Measurements from ENCODE around the gene FMO3.

FMO3 gene

GRCh38 chr1:171155484-171155883 is 64.8 kb downstream of the FMO3 start:
- no peak for FAIRE-seq

GRCh38 chr1:171158096-171158495 is 67.4 kb downstream of the FMO3 start:
- FAIRE-seq = no peak
- DNase-seq (ENCODE audit: insufficient read length, low spot score) = no peak

More at GRCh38 chr1:171155484-171155883, 64.8 kb downstream of the FMO3 start:
- no peak for DNase-seq (ENCODE audit: insufficient read length, low spot score)

- FAIRE-seq (no peak), DNase-seq (ENCODE audit: insufficient read length, low spot score) (no peak)
Observed at GRCh38 chr1:171158551-171158950, 67.8 kb downstream of the FMO3 start.

- FAIRE-seq (no peak), DNase-seq (ENCODE audit: insufficient read length, low spot score) (no peak)
Observed at GRCh38 chr1:171159148-171159547, 68.4 kb downstream of the FMO3 start.

- no peak for FAIRE-seq
- no peak for DNase-seq (ENCODE audit: insufficient read length, low spot score)
Observed at GRCh38 chr1:171160211-171160610, 69.5 kb downstream of the FMO3 start.

- DNase-seq (ENCODE audit: insufficient read length, low spot score) = no peak
- no peak for FAIRE-seq
Observed at GRCh38 chr1:171160639-171161354, 70.1 kb downstream of the FMO3 start.

GRCh38 chr1:171161431-171161830 is 70.7 kb downstream of the FMO3 start:
- DNase-seq (ENCODE audit: insufficient read length, low spot score) = no peak
- no peak for FAIRE-seq

- FAIRE-seq (no peak), DNase-seq (ENCODE audit: insufficient read length, low spot score) (no peak)
Observed at GRCh38 chr1:171166361-171166760, 75.7 kb downstream of the FMO3 start.
